HG03159 (cell line): ENCODE measurements around the gene RPS6KA4.
A peak's percentile ranks its signal among the peaks of the same experiment; 100 is the strongest.

Experiments used
- ATAC-seq: cut with Tn5 transposase; IDR thresholded peaks from one replicate; pipeline ENCODE4 v1.9.1; 2021; ENCODE audit warnings: mild to moderate bottlenecking, moderate library complexity; ENCODE audit not compliant: unreplicated experiment

Gene RPS6KA4

GRCh38 chr11:64324692-64325469, 34.1 kb upstream of the RPS6KA4 start:
- no peak for ATAC-seq

GRCh38 chr11:64327375-64327774, 31.6 kb upstream of the RPS6KA4 start:
- ATAC-seq = no peak

GRCh38 chr11:64327993-64328392, 31.0 kb upstream of the RPS6KA4 start:
- ATAC-seq = no peak

GRCh38 chr11:64330888-64331287, 28.1 kb upstream of the RPS6KA4 start:
- no peak for ATAC-seq

GRCh38 chr11:64331569-64332371, 27.2 kb upstream of the RPS6KA4 start:
- peak; percentile 54 for ATAC-seq

DNA sequence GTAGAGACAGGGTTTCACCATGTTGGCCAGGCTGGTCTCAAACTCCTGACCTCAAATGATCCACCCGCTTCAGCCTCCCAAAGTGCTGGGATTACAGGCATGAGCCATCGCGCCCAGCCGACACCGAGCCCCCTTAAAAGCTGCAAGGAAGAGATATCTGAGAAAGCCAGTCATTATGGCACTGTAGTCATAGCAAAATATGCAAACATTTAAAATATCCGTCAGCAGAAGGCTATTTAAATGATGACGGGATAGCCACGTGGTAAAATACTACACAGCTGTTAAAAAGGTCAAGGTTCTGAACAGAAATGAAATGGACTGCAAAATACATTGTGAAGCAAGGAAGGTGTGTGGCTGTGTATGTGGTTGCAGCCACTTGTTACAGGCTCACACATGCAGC, 25.4 kb upstream of the RPS6KA4 start:
- no peak for ATAC-seq

DNA sequence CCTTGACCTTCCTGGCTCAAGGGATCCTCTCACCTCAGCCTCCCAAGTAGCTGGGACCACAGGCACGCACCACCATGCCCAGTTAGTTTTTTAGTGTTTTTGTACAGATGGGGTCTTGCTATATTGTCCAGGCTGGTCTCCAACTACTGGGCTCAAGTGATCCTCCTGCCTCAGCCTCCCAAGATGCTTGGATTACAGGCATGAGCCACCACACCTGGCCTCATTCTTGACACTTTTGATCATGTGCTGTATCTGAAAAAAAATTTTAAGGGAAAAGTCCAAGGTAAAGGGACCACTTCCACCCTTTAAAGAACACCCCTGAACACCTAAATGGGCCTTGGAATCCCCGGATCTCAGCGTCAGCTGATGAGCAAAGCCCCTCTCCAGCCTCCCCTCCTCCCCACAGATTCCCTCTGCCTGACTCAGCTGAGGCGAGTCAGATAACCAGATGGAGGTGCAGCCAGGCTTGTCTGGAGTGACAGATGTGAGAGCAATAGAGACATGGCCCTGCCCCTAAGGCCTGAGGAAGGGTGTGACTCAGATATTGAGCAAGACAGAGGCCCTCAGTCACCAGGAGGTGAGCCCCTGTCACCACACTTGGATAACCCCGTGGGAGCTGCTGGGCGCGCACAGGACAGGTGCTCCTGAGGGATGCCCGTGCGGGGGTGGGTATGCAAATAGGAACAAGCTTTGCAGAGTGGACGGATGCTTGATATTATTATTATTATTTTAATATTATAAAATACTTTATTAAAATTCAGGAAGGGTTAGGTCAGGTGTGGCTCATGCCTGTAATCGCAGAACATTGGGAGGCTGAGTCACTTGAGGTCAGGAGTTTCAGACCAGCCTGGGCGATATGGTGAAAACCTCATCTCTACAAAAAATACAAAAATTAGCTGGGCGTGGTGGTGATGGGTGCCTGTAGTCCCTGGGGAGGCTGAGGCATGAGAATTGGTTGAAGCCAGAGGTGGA, 23.9 kb upstream of the RPS6KA4 start:
- ATAC-seq = peak; percentile 73

- no peak for ATAC-seq
These were observed 21.3 kb upstream of the RPS6KA4 start for GRCh38 chr11:64337538-64338249.

DNA sequence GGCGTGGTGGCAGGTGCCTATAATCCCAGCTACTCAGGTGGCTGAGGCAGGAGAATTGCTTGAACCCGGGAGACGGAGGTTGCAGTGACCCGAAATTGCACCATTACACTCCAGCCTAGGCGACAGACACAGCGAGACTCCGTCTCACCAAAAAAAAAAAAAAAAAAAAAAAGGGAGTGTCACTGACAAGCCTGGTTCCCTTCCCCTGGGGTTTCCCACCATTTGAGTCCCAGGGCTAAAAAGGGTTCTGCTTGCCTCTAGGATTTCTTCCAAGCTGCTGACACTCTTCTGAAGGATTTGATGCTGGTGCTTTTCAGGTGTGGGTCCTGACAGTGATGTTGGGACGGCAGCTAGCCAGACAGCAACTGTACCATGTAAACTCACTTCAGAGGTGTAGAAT, 20.2 kb upstream of the RPS6KA4 start:
- no peak for ATAC-seq

GRCh38 chr11:64339286-64339685, 19.7 kb upstream of the RPS6KA4 start:
- no peak for ATAC-seq

- ATAC-seq = peak; percentile 55
These were observed 19.1 kb upstream of the RPS6KA4 start, which contains the start of gene CCDC88B for GRCh38 chr11:64339754-64340408. CCDC88B (plus strand) TSS chr11:64340204; CDS start chr11:64340267, 63 bp downstream.

- ATAC-seq = no peak
These were observed 18.2 kb upstream of the RPS6KA4 start for GRCh38 chr11:64340671-64341335.

- ATAC-seq = no peak
These were observed 17.5 kb upstream of the RPS6KA4 start for GRCh38 chr11:64341429-64341828.

DNA sequence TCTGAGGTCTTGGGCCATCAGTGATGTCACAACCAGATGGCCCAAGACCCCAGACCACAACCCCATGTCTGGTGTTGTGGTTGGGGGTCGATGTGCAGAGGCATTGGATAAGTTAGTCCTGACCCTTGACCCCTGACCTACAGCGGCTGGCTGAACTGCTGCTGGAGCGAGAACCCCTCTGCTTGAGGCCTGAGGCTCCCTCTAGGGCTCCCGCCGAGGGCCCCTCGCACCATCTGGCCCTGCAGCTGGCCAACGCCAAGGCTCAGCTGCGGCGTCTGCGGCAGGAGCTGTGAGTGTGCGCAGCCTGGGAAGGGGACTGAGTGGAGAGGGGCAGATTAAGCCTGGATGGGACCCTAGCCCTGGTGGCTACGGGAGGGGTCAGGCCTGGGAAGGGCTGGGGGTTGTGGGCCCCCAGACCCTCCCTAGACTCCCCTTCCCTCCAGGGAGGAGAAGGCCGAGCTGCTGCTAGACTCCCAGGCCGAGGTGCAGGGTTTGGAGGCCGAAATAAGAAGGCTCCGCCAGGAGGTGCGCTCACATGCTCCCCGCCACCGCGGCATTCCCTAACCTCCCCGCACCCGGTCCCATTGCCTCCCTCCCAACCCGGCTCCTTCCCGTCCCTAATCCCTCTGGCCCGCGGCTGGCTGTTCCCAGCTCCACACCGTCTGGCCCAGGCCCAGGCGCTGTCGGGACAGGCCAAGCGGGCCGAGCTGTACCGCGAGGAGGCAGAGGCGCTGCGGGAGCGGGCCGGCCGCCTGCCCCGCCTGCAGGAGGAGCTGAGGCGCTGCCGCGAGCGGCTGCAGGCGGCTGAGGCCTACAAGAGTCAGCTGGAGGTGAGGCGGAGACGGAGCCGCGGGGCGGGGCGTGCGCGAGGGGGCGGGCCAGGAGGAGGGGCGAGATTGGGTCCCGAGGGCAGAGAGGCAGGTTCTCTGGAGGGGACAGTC, 16.8 kb upstream of the RPS6KA4 start:
- ATAC-seq = peak; percentile 44

GRCh38 chr11:64342869-64343745, 15.9 kb upstream of the RPS6KA4 start:
- ATAC-seq = no peak

DNA sequence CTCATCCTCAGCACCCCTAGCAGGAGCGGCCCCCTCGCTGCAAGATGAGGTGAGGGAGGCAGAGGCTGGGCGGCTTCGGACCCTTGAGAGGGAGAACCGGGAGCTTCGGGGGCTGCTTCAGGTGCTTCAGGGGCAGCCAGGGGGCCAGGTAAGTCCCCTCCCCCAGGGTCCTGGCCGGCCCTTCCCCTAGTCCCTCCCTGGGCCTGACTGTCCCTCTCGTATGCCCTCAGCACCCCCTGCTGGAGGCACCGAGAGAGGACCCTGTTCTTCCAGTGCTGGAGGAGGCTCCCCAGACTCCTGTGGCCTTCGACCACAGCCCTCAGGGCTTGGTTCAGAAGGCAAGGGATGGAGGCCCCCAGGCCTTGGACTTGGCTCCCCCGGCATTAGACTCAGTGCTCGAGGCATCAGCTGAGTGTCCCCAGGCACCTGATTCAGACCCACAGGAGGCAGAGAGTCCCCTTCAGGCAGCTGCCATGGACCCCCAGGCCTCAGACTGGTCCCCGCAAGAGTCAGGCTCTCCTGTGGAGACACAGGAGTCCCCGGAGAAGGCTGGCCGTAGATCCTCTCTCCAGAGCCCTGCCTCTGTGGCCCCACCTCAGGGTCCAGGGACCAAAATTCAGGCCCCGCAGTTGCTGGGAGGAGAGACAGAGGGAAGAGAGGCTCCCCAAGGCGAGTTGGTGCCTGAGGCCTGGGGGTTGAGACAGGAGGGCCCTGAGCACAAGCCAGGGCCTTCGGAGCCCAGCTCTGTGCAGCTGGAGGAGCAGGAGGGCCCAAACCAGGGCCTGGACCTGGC, 15.0 kb upstream of the RPS6KA4 start:
- no peak for ATAC-seq
